Esophagus muscularis mucosa (tissue), 4 donors: ENCODE data around the gene QKI. TPM values are rescaled to one million over a fixed set of nuclear protein-coding genes. Genes with fewer than 3 reads are reported as not detected.

ENCODE experiments used
- DNase-seq: peaks from one replicate; pipeline ENCODE4 v3.0.0-alpha.2; 2017; ENCODE audit errors: extremely low spot score
- H3K27ac ChIP-seq, 4 donors: fragments of 200-600 bp; sonication (generic); replicated peaks in 1 of 4; 1 replicate in 3 of 4; 2 replicates in 1 of 4; pipeline ENCODE4 v1.5.1; 2016 to 2019; ENCODE audit warnings: mild to moderate bottlenecking in 1 of 4
- H3K27me3 ChIP-seq, 4 donors: fragments of 200-600 bp; sonication (generic); one replicate each; pipeline versions ENCODE4 v1.5.1 to v1.6.0; 2016 to 2019
- H3K36me3 ChIP-seq, 4 donors: fragments of 200-600 bp; sonication (generic); one replicate each; pipeline ENCODE4 v1.5.1; 2016 to 2019
- H3K4me1 ChIP-seq, 4 donors: fragments of 200-600 bp; sonication (generic); one replicate each; pipeline ENCODE4 v1.5.1; 2016 to 2019
- H3K4me3 ChIP-seq, 4 donors: fragments of 200-600 bp; sonication (generic); 1 replicate in 2 of 4; 2 replicates in 2 of 4; pipeline ENCODE4 v1.5.1; 2016 to 2019; ENCODE audit warnings: mild to moderate bottlenecking in 4 of 4, moderate library complexity in 1 of 4
- H3K9me3 ChIP-seq, 4 donors: fragments of 200-600 bp; sonication (generic); 1 replicate in 3 of 4; 2 replicates in 1 of 4; pipeline ENCODE4 v1.5.1; 2016 to 2019
- CTCF ChIP-seq, 3 experiments: fragments of 200-600 bp in 2 of 3; fragments of 450-650 bp in 1 of 3; sonication (generic) in 2 of 3; IDR thresholded peaks; one replicate each; pipeline ENCODE4 v1.5.1; 2017 to 2019; ENCODE audit warnings: antibody characterized with exemption in 3 of 3, mild to moderate bottlenecking in 2 of 3, moderate library complexity in 1 of 3
- EP300 ChIP-seq: sonication (generic); formaldehyde crosslinking; IDR thresholded peaks from one replicate; pipeline ENCODE4 v1.6.1; 2017; ENCODE audit warnings: antibody characterized with exemption
- POLR2A ChIP-seq: fragments of 450-650 bp; IDR thresholded peaks from one replicate; pipeline ENCODE4 v1.6.1; 2017; ENCODE audit warnings: antibody characterized with exemption, moderate library complexity, mild to moderate bottlenecking, low read depth
- POLR2AphosphoS5 ChIP-seq, 2 donors: sonication (generic); formaldehyde crosslinking; IDR thresholded peaks; one replicate each; pipeline ENCODE4 v1.6.1; 2017; ENCODE audit warnings: antibody characterized with exemption in 2 of 2
- WGBS: methylation state at CpG from one replicate; pipeline ENCODE4 v1.1.5; 2018; 5-methylcytosine and 5-hydroxymethylcytosine counted together
- intact Hi-C: fragments of 100-400 bp; cut with DNase I; formaldehyde crosslinking; loops from one replicate; pipeline ENCODE4 v1.15.1; 2023
- total RNA-seq, 4 donors: library from RNA; depleted of rRNA; stranded (reverse); fragments of >200 nt; gene quantifications; one replicate each; pipeline versions ENCODE4 v1.1.0 to v1.2.1, GENCODE V29; 2016

QKI gene
- total RNA-seq, 4 donors from 2014 or later = 176 to 290 (median 237) TPM

GRCh38 chr6:163439997-163440396, 25.5 kb downstream of the QKI start:
- TF ChIP-seq POLR2A (no peak), CTCF (IDR thresholded peaks at IDR 0.05) (no peak), POLR2AphosphoS5 (IDR thresholded peaks at IDR 0.05) (no peak), EP300 (no peak)
- Histone ChIP-seq H3K9me3 (no peaks in the 10 kb centered on the region), H3K36me3 (no peaks in the 10 kb centered on the region), H3K4me1 (peaks cover 72 to 95% (median 86%) of the 10 kb centered on the region in 4 donors), H3K4me3 (no peak overlapping the region), H3K27me3 (no peaks in the 10 kb centered on the region), H3K27ac (no peak overlapping the region)
- DNase-seq = no peak
- intact Hi-C loops = no loop called here

GRCh38 chr6:163442336-163442735, 27.8 kb downstream of the QKI start:
- no peak overlapping the region for H3K27ac ChIP-seq
- intact Hi-C loops = no loop called here
- H3K9me3 ChIP-seq = no peaks in the 10 kb centered on the region
- no peak for DNase-seq
- peaks cover 69 to 90% (median 82%) of the 10 kb centered on the region in 4 donors for H3K4me1 ChIP-seq
- no peak overlapping the region for H3K4me3 ChIP-seq
- TF ChIP-seq EP300 = no peak
- no peak for TF ChIP-seq POLR2A
- no peak for TF ChIP-seq POLR2AphosphoS5 (IDR thresholded peaks at IDR 0.05)
- TF ChIP-seq CTCF (IDR thresholded peaks at IDR 0.05) = no peak
- H3K27me3 ChIP-seq = no peaks in the 10 kb centered on the region
- no peaks in the 10 kb centered on the region for H3K36me3 ChIP-seq
- 84% methylated on average over 2 of the region's 2 CpGs for WGBS

- H3K4me3 ChIP-seq = no peak overlapping the region
- no peaks in the 10 kb centered on the region for H3K9me3 ChIP-seq
- H3K27ac ChIP-seq = no peak overlapping the region
- WGBS = 83% methylated on average over 2 of the region's 2 CpGs
- TF ChIP-seq POLR2AphosphoS5 (IDR thresholded peaks at IDR 0.05) (no peak), EP300 (no peak), POLR2A (no peak), CTCF (IDR thresholded peaks at IDR 0.05) (no peak)
- peaks cover 66 to 90% (median 80%) of the 10 kb centered on the region in 4 donors for H3K4me1 ChIP-seq
- no peaks in the 10 kb centered on the region for H3K36me3 ChIP-seq
- no peaks in the 10 kb centered on the region for H3K27me3 ChIP-seq
- intact Hi-C loops = no loop called here
- no peak for DNase-seq
Measured at GRCh38 chr6:163444077-163444476, 29.6 kb downstream of the QKI start.

GRCh38 chr6:163446549-163446948, 32.0 kb downstream of the QKI start:
- TF ChIP-seq EP300 (no peak), POLR2A (no peak), CTCF (IDR thresholded peaks at IDR 0.05) (no peak), POLR2AphosphoS5 (IDR thresholded peaks at IDR 0.05) (no peak)
- H3K27ac ChIP-seq = no peak overlapping the region
- no peaks in the 10 kb centered on the region for H3K36me3 ChIP-seq
- WGBS = 48% methylated on average over 4 of the region's 4 CpGs
- no peaks in the 10 kb centered on the region for H3K9me3 ChIP-seq
- peaks cover 55 to 79% (median 65%) of the 10 kb centered on the region in 4 donors for H3K4me1 ChIP-seq
- H3K4me3 ChIP-seq = no peak overlapping the region
- DNase-seq = no peak
- intact Hi-C loops = no loop called here
- H3K27me3 ChIP-seq = no peaks in the 10 kb centered on the region

GRCh38 chr6:163449076-163449475, 34.6 kb downstream of the QKI start:
- no peaks in the 10 kb centered on the region for H3K27me3 ChIP-seq
- no peak overlapping the region for H3K4me3 ChIP-seq
- TF ChIP-seq POLR2A (no peak), EP300 (no peak), POLR2AphosphoS5 (IDR thresholded peaks at IDR 0.05) (no peak), CTCF (IDR thresholded peaks at IDR 0.05) (no peak)
- no peak for DNase-seq
- no peaks in the 10 kb centered on the region for H3K9me3 ChIP-seq
- 18% methylated on average over 1 of the region's 1 CpG for WGBS
- no peak overlapping the region for H3K27ac ChIP-seq
- peaks cover 42 to 64% (median 49%) of the 10 kb centered on the region in 4 donors for H3K4me1 ChIP-seq
- intact Hi-C loops = no loop called here
- H3K36me3 ChIP-seq = no peaks in the 10 kb centered on the region
